Gastroesophageal sphincter (tissue), 3 donors: ENCODE measurements around the gene TRRAP.

Source experiments
- CTCF ChIP-seq, 4 experiments: fragments of 200-600 bp in 2 of 4; fragments of 450-650 bp in 2 of 4; sonication (generic) in 1 of 4; IDR thresholded peaks; one replicate each; pipeline ENCODE4 v1.5.1; 2017 to 2019; ENCODE audit warnings: antibody characterized with exemption in 4 of 4, mild to moderate bottlenecking in 2 of 4, moderate library complexity in 2 of 4
- EP300 ChIP-seq: sonication (generic); formaldehyde crosslinking; IDR thresholded peaks from one replicate; pipeline ENCODE4 v1.6.1; 2017; ENCODE audit warnings: antibody characterized with exemption, mild to moderate bottlenecking
- POLR2A ChIP-seq, 2 donors: fragments of 450-650 bp; IDR thresholded peaks; one replicate each; pipeline ENCODE4 v1.6.1; 2017; ENCODE audit warnings: antibody characterized with exemption in 2 of 2, mild to moderate bottlenecking in 2 of 2, moderate library complexity in 1 of 2
- POLR2AphosphoS5 ChIP-seq: sonication (generic); formaldehyde crosslinking; IDR thresholded peaks from one replicate; pipeline ENCODE4 v1.6.1; 2017; ENCODE audit warnings: antibody characterized with exemption

- no peak for TF ChIP-seq CTCF (IDR thresholded peaks at IDR 0.05)
- no peak for TF ChIP-seq POLR2AphosphoS5
- no peak for TF ChIP-seq EP300
- TF ChIP-seq POLR2A (IDR thresholded peaks at IDR 0.05) = no peak
Measured at GRCh38 chr7:98852826-98853225, 25.5 kb upstream of the TRRAP start.
